ENCODE measurements around the gene IGF2BP3.

Gene IGF2BP3

GRCh38 chr7:23474829-23475575 lies 4.7 kb upstream of the IGF2BP3 start:
- ATAC-seq (ENCODE audit: low read depth) (no peak), DNase-seq (ENCODE audit: low spot score) (no peak)
- Histone ChIP-seq H3K27me3 (ENCODE audit: insufficient read depth, poor library complexity, severe bottlenecking) (no peaks in the 10 kb centered on the region), H3K4me3 (ENCODE audit: severe bottlenecking) (peak overlapping the region; percentile 56), H3K27ac (ENCODE audit: poor library complexity, severe bottlenecking) (peak overlapping the region; percentile 92), H3K4me1 (ENCODE audit: insufficient read depth, poor library complexity, severe bottlenecking) (peaks cover 42% of the 10 kb centered on the region), H3K9me3 (ENCODE audit: severe bottlenecking) (no peaks in the 10 kb centered on the region), H3K36me3 (ENCODE audit: low read depth) (peaks cover 3% of the 10 kb centered on the region; the same call in 1 of the 2 replicates)
- no peak for TF ChIP-seq CTCF (IDR thresholded peaks at IDR 0.05; ENCODE audit: poor library complexity, severe bottlenecking)

GRCh38 chr7:23474094-23474828 lies 4.0 kb upstream of the IGF2BP3 start:
- 0 out of 2 replicates have a peak, but pooled peaks cover 3% of the 10 kb centered on the region for H3K36me3 ChIP-seq (ENCODE audit: low read depth)
- peak; percentile 97 for DNase-seq (ENCODE audit: low spot score)
- H3K4me1 ChIP-seq (ENCODE audit: insufficient read depth, poor library complexity, severe bottlenecking): peaks cover 39% of the 10 kb centered on the region
- TF ChIP-seq CTCF (IDR thresholded peaks at IDR 0.05; ENCODE audit: poor library complexity, severe bottlenecking): no peak
- peak overlapping the region; percentile 92 for H3K27ac ChIP-seq (ENCODE audit: poor library complexity, severe bottlenecking)
- H3K27me3 ChIP-seq (ENCODE audit: insufficient read depth, poor library complexity, severe bottlenecking): no peaks in the 10 kb centered on the region
- ATAC-seq (ENCODE audit: low read depth): peak; percentile 72
- no peaks in the 10 kb centered on the region for H3K9me3 ChIP-seq (ENCODE audit: severe bottlenecking)
- peak overlapping the region; percentile 56 for H3K4me3 ChIP-seq (ENCODE audit: severe bottlenecking)

- 0 out of 2 replicates have a peak, but pooled peaks cover 3% of the 10 kb centered on the region for H3K36me3 ChIP-seq (ENCODE audit: low read depth)
- H3K27ac ChIP-seq (ENCODE audit: poor library complexity, severe bottlenecking): peak overlapping the region; percentile 92
- H3K4me1 ChIP-seq (ENCODE audit: insufficient read depth, poor library complexity, severe bottlenecking): peaks cover 34% of the 10 kb centered on the region
- peak; percentile 6 for ATAC-seq (ENCODE audit: low read depth)
- no peaks in the 10 kb centered on the region for H3K9me3 ChIP-seq (ENCODE audit: severe bottlenecking)
- no peaks in the 10 kb centered on the region for H3K27me3 ChIP-seq (ENCODE audit: insufficient read depth, poor library complexity, severe bottlenecking)
- TF ChIP-seq CTCF (IDR thresholded peaks at IDR 0.05; ENCODE audit: poor library complexity, severe bottlenecking): no peak
- no peak for DNase-seq (ENCODE audit: low spot score)
- peak overlapping the region; percentile 56 for H3K4me3 ChIP-seq (ENCODE audit: severe bottlenecking)
These were observed 3.5 kb upstream of the IGF2BP3 start for GRCh38 chr7:23473844-23474093.

GRCh38 chr7:23472956-23473843 lies 2.9 kb upstream of the IGF2BP3 start:
- Histone ChIP-seq H3K27ac (ENCODE audit: poor library complexity, severe bottlenecking) (peak overlapping the region; percentile 92), H3K4me1 (ENCODE audit: insufficient read depth, poor library complexity, severe bottlenecking) (peaks cover 28% of the 10 kb centered on the region), H3K4me3 (ENCODE audit: severe bottlenecking) (peak overlapping the region; percentile 56), H3K9me3 (ENCODE audit: severe bottlenecking) (no peaks in the 10 kb centered on the region), H3K36me3 (ENCODE audit: low read depth) (0 out of 2 replicates have a peak, but pooled peaks cover 3% of the 10 kb centered on the region), H3K27me3 (ENCODE audit: insufficient read depth, poor library complexity, severe bottlenecking) (no peaks in the 10 kb centered on the region)
- no peak for TF ChIP-seq CTCF (IDR thresholded peaks at IDR 0.05; ENCODE audit: poor library complexity, severe bottlenecking)
- ATAC-seq (ENCODE audit: low read depth) (no peak), DNase-seq (ENCODE audit: low spot score) (no peak)
